ENCODE measurements around the gene FGD3.

FGD3 gene

DNA sequence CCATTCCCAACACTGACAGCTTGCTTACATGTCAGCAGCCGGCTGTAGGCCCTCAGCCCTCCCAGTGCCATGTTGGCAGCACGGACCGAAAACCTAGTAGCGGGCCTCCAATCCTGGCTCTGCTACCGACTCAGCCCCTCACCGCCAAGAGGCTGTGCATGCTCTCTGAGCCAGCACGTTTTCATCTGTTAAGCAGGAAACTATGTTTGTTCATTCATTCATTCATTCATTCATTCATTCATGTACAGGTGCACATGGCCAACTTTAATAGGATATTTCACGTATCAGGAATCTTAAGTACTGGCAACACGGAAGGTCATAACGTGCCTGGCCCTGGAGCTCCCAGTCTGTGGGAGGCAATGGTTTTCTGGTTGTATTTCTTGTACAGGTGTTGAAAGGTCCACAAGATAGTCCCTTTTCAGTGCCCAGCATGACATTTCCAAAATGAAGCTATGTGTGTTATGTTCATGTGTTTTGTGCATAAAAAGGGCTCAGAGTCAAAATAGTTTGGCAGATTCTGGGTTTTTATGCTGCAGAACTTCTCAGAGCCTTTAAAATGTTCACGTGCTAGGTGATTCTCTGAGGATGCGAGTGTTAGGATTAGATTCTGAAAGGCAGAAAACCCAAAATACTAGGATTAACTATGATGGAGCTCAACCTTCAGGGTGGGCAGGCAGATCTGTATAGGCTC, 128.9 kb downstream of the FGD3 start:
- Histone ChIP-seq H3K4me1 (ENCODE audit: low read length) (peaks cover 12% of the 10 kb centered on the region), H3K27me3 (replicated peaks; ENCODE audit: insufficient read depth, low read length) (no peaks in the 10 kb centered on the region), H3K79me2 (ENCODE audit: low read length) (no peaks in the 10 kb centered on the region), H3K9me3 (replicated peaks; ENCODE audit: insufficient read depth, low read length) (no peaks in the 10 kb centered on the region), H3F3A (ENCODE audit: insufficient read depth, low read length) (no peaks in the 10 kb centered on the region), H3K27ac (ENCODE audit: low read length) (no peak overlapping the region), H3K9ac (ENCODE audit: low read length) (no peak overlapping the region), H2AFZ (ENCODE audit: low read length) (no peak overlapping the region), H4K20me1 (ENCODE audit: insufficient read depth, low read length) (no peaks in the 10 kb centered on the region), H3K4me2 (ENCODE audit: low read depth, low read length) (no peak overlapping the region), H3K4me3 (ENCODE audit: low read length) (no peak overlapping the region), H3K36me3 (replicated peaks; ENCODE audit: insufficient read depth, low read length) (no peaks in the 10 kb centered on the region), H3K9me2 (replicated peaks; ENCODE audit: insufficient read depth, low read length) (no peaks in the 10 kb centered on the region)
- TF ChIP-seq, protein P1, sequence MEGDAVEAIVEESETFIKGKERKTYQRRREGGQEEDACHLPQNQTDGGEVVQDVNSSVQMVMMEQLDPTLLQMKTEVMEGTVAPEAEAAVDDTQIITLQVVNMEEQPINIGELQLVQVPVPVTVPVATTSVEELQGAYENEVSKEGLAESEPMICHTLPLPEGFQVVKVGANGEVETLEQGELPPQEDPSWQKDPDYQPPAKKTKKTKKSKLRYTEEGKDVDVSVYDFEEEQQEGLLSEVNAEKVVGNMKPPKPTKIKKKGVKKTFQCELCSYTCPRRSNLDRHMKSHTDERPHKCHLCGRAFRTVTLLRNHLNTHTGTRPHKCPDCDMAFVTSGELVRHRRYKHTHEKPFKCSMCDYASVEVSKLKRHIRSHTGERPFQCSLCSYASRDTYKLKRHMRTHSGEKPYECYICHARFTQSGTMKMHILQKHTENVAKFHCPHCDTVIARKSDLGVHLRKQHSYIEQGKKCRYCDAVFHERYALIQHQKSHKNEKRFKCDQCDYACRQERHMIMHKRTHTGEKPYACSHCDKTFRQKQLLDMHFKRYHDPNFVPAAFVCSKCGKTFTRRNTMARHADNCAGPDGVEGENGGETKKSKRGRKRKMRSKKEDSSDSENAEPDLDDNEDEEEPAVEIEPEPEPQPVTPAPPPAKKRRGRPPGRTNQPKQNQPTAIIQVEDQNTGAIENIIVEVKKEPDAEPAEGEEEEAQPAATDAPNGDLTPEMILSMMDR (IDR thresholded peaks at IDR 0.05; ENCODE audit: low read length) = no peak
- TF ChIP-seq EZH2phosphoT487 (IDR thresholded peaks at IDR 0.05; ENCODE audit: low read length) (no peak), EZH2 (optimal IDR thresholded peaks at IDR 0.05; ENCODE audit: low read depth, low read length) (no peak)
- DNase-seq = no peak

DNA sequence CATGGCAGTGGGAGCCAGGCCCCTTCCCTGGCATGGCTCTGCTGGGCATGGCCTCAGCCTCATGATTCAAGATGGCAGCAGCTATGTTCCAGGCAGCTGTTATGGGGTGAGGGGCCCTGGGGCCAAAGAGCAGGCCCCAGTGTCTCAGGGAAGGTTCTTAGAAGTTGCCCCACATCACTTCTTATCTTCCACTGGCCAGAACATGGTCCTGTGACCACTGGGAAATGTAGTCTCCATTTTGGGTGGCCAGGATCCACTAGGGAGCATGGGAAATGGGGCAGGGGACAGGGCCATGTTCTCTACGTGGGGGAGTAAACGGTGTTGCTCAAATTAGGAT, 129.4 kb downstream of the FGD3 start:
- H3F3A ChIP-seq (ENCODE audit: insufficient read depth, low read length) = no peaks in the 10 kb centered on the region
- no peak overlapping the region for H2AFZ ChIP-seq (ENCODE audit: low read length)
- no peak overlapping the region for H3K4me2 ChIP-seq (ENCODE audit: low read depth, low read length)
- no peaks in the 10 kb centered on the region for H3K79me2 ChIP-seq (ENCODE audit: low read length)
- no peak for DNase-seq
- H3K36me3 ChIP-seq (replicated peaks; ENCODE audit: insufficient read depth, low read length) = no peaks in the 10 kb centered on the region
- no peaks in the 10 kb centered on the region for H3K27me3 ChIP-seq (replicated peaks; ENCODE audit: insufficient read depth, low read length)
- no peaks in the 10 kb centered on the region for H3K9me3 ChIP-seq (replicated peaks; ENCODE audit: insufficient read depth, low read length)
- H3K4me3 ChIP-seq (ENCODE audit: low read length) = no peak overlapping the region
- TF ChIP-seq, protein P1 (IDR thresholded peaks at IDR 0.05; ENCODE audit: low read length) = no peak
- no peak for TF ChIP-seq EZH2 (optimal IDR thresholded peaks at IDR 0.05; ENCODE audit: low read depth, low read length)
- TF ChIP-seq EZH2phosphoT487 (IDR thresholded peaks at IDR 0.05; ENCODE audit: low read length) = no peak
- H4K20me1 ChIP-seq (ENCODE audit: insufficient read depth, low read length) = no peaks in the 10 kb centered on the region
- no peaks in the 10 kb centered on the region for H3K9me2 ChIP-seq (replicated peaks; ENCODE audit: insufficient read depth, low read length)
- peaks cover 10% of the 10 kb centered on the region for H3K4me1 ChIP-seq (ENCODE audit: low read length)
- no peak overlapping the region for H3K27ac ChIP-seq (ENCODE audit: low read length)
- no peak overlapping the region for H3K9ac ChIP-seq (ENCODE audit: low read length)

DNA sequence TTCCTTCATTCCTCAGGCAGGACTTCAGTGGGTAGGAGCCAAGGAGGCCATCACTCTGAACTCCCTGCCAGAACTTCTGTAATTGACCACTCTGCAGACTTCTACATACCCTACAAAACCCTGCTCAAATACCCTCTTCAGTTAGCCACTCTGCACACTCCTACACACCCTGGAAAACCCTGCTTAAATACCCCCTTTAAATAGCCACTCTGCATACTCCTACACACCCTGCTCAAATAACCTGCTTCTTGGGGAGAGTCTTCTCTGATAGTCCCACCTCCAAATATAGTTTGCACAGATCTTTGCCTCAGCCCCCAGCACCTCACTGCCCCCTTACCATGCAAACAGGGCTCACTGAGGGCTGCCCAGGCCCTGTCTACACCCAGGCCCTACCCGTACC, 130.0 kb downstream of the FGD3 start:
- no peak for DNase-seq
- Histone ChIP-seq H3K9ac (ENCODE audit: low read length) (no peak overlapping the region), H4K20me1 (ENCODE audit: insufficient read depth, low read length) (no peaks in the 10 kb centered on the region), H3F3A (ENCODE audit: insufficient read depth, low read length) (no peaks in the 10 kb centered on the region), H2AFZ (ENCODE audit: low read length) (no peak overlapping the region), H3K4me2 (ENCODE audit: low read depth, low read length) (no peak overlapping the region), H3K79me2 (ENCODE audit: low read length) (no peaks in the 10 kb centered on the region), H3K27me3 (replicated peaks; ENCODE audit: insufficient read depth, low read length) (no peaks in the 10 kb centered on the region), H3K27ac (ENCODE audit: low read length) (no peak overlapping the region), H3K9me3 (replicated peaks; ENCODE audit: insufficient read depth, low read length) (no peaks in the 10 kb centered on the region), H3K4me3 (ENCODE audit: low read length) (no peak overlapping the region), H3K9me2 (replicated peaks; ENCODE audit: insufficient read depth, low read length) (no peaks in the 10 kb centered on the region), H3K4me1 (ENCODE audit: low read length) (peaks cover 4% of the 10 kb centered on the region), H3K36me3 (replicated peaks; ENCODE audit: insufficient read depth, low read length) (no peaks in the 10 kb centered on the region)
- TF ChIP-seq EZH2phosphoT487 (IDR thresholded peaks at IDR 0.05; ENCODE audit: low read length) = no peak
- TF ChIP-seq EZH2 (optimal IDR thresholded peaks at IDR 0.05; ENCODE audit: low read depth, low read length) = no peak
- TF ChIP-seq, protein P1 (IDR thresholded peaks at IDR 0.05; ENCODE audit: low read length) = no peak
